GM23338 (cell line): ENCODE measurements around the gene GJC2. TPM values are rescaled to one million over a fixed set of nuclear protein-coding genes. Genes with fewer than 3 reads are reported as not detected.

Experiments
- ATAC-seq: fragments of 200-7000 bp; cut with Tn5 transposase; 3 replicates; pipeline ENCODE4 v1.9.1; 2020
- DNase-seq: peaks from one replicate; pipeline ENCODE4 v3.0.0-alpha.2; 2015; ENCODE audit warnings: low spot score
- H2AFZ ChIP-seq: fragments of 200-600 bp; sonication (generic); 2 replicates; pipeline ENCODE4 v1.8.0; 2016; ENCODE audit warnings: antibody characterized with exemption, mild to moderate bottlenecking, moderate library complexity
- H3F3A ChIP-seq: fragments of 200-600 bp; sonication (generic); replicated peaks from 2 replicates; pipeline ENCODE4 v1.8.0; 2017; ENCODE audit warnings: antibody characterized with exemption, mixed run types, low read depth
- H3K27ac ChIP-seq: fragments of 200-600 bp; sonication (generic); 2 replicates; pipeline ENCODE4 v1.6.1; 2016; ENCODE audit warnings: low read depth
- H3K27me3 ChIP-seq: fragments of 200-600 bp; sonication (generic); 2 replicates; pipeline ENCODE4 v1.8.0; 2016; ENCODE audit warnings: mild to moderate bottlenecking, mixed run types, moderate library complexity; ENCODE audit not compliant: insufficient read depth
- H3K36me3 ChIP-seq: fragments of 200-600 bp; sonication (generic); 2 replicates; pipeline ENCODE4 v1.8.0; 2016; ENCODE audit warnings: mild to moderate bottlenecking; ENCODE audit not compliant: insufficient read depth
- H3K4me1 ChIP-seq: fragments of 200-600 bp; sonication (generic); 2 replicates; pipeline ENCODE4 v1.8.0; 2016; ENCODE audit warnings: mild to moderate bottlenecking, moderate library complexity; ENCODE audit not compliant: insufficient read depth
- H3K4me2 ChIP-seq: fragments of 200-600 bp; sonication (generic); 2 replicates; pipeline ENCODE4 v1.7.1; 2017; ENCODE audit warnings: mixed run types
- H3K4me3 ChIP-seq: fragments of 200-600 bp; sonication (generic); 2 replicates; pipeline ENCODE4 v1.6.1; 2016; ENCODE audit warnings: mixed run types
- H3K79me2 ChIP-seq: fragments of 200-600 bp; sonication (generic); replicated peaks from 2 replicates; pipeline ENCODE4 v1.8.0; 2017; ENCODE audit warnings: mild to moderate bottlenecking; ENCODE audit not compliant: insufficient read depth
- H3K9me2 ChIP-seq: fragments of 200-600 bp; sonication (generic); 2 replicates; pipeline ENCODE4 v1.8.0; 2017; ENCODE audit not compliant: insufficient read depth
- H4K20me1 ChIP-seq: fragments of 200-600 bp; sonication (generic); replicated peaks from 2 replicates; pipeline ENCODE4 v1.8.0; 2017; ENCODE audit warnings: mild to moderate bottlenecking; ENCODE audit not compliant: insufficient read depth
- H3K27ac Mint-ChIP-seq: 2 replicates; pipeline ENCODE4 v1.8.0; 2020; ENCODE audit warnings: inconsistent platforms, mild to moderate bottlenecking, moderate library complexity, mixed read lengths
- H3K27me3 Mint-ChIP-seq: 3 replicates; pipeline ENCODE4 v1.8.0; 2022; ENCODE audit warnings: low read depth, mild to moderate bottlenecking, moderate library complexity, mixed read lengths, inconsistent platforms; ENCODE audit not compliant: insufficient read depth, poor library complexity
- H3K36me3 Mint-ChIP-seq: 3 replicates; pipeline ENCODE4 v1.8.0; 2021; ENCODE audit warnings: low read depth, mild to moderate bottlenecking, inconsistent platforms, moderate library complexity, mixed read lengths
- H3K4me1 Mint-ChIP-seq: 3 replicates; pipeline ENCODE4 v1.8.0; 2020; ENCODE audit warnings: mild to moderate bottlenecking, inconsistent platforms, mixed read lengths
- H3K4me3 Mint-ChIP-seq: 3 replicates; pipeline ENCODE4 v1.8.0; 2021; ENCODE audit warnings: moderate library complexity, mild to moderate bottlenecking, inconsistent platforms, mixed read lengths
- H3K9me3 Mint-ChIP-seq: 3 replicates; pipeline ENCODE4 v1.8.0; 2020; ENCODE audit warnings: moderate library complexity, mild to moderate bottlenecking, inconsistent platforms, mixed read lengths
- CREB1 ChIP-seq: fragments of 250-450 bp; sonication (Bioruptor Pico); IDR thresholded peaks from 2 replicates; pipeline ENCODE4 v1.5.0; 2020; ENCODE audit warnings: low read depth, mild to moderate bottlenecking, moderate library complexity
- EZH2 ChIP-seq: fragments of 200-600 bp; sonication (generic); IDR thresholded peaks from one replicate; pipeline ENCODE4 v1.8.0; 2017; ENCODE audit warnings: antibody characterized with exemption, mild to moderate bottlenecking, low read depth; ENCODE audit not compliant: unreplicated experiment
- EZH2phosphoT487 ChIP-seq: fragments of 200-600 bp; sonication (generic); IDR thresholded peaks from one replicate; pipeline ENCODE4 v1.8.1; 2018; ENCODE audit warnings: antibody characterized with exemption; ENCODE audit not compliant: unreplicated experiment
- JUNB ChIP-seq: IDR thresholded peaks from one replicate; pipeline ENCODE4 v1.6.1; 2016; ENCODE audit warnings: antibody characterized with exemption; ENCODE audit not compliant: unreplicated experiment
- NANOG ChIP-seq: IDR thresholded peaks from 2 replicates; pipeline ENCODE4 v1.6.1; 2016; ENCODE audit warnings: antibody characterized with exemption, borderline replicate concordance
- POLR2AphosphoS5 ChIP-seq: IDR thresholded peaks from 2 replicates; pipeline ENCODE4 v1.6.1; 2016; ENCODE audit warnings: antibody characterized with exemption, low read depth
- STAT1 ChIP-seq: IDR thresholded peaks from one replicate; pipeline ENCODE4 v1.6.1; 2016; ENCODE audit warnings: antibody characterized with exemption; ENCODE audit not compliant: unreplicated experiment
- ZNF114 ChIP-seq: fragments of 250-450 bp; sonication (Bioruptor Pico); IDR thresholded peaks from 2 replicates; pipeline ENCODE4 v1.5.0; 2020; ENCODE audit warnings: mild to moderate bottlenecking, moderate library complexity
- ZNF331 ChIP-seq: fragments of 250-450 bp; sonication (Bioruptor Pico); IDR thresholded peaks from 2 replicates; pipeline ENCODE4 v1.5.0; 2020; ENCODE audit warnings: low read depth, mild to moderate bottlenecking, moderate library complexity
- polyA plus RNA-seq: library from polyadenylated mRNA; unstranded; fragments of >200 nt; fragmentation: Nextera tagmentation; extraction: Ambion mirVana; gene quantifications from 2 replicates; pipeline ENCODE4 v1.2.1, GENCODE V29; 2016
- total RNA-seq: library from RNA; depleted of rRNA; stranded (reverse); fragments of >200 nt; shearing (Covaris generic); gene quantifications from 2 replicates; pipeline ENCODE4 v1.2.3, GENCODE V29; 2014
- TF ChIP-seq, protein P1 (sequence below): IDR thresholded peaks from one replicate; pipeline ENCODE4 v1.6.1; 2018; ENCODE audit warnings: antibody characterized with exemption; ENCODE audit not compliant: unreplicated experiment
- TF ChIP-seq, protein P2 (sequence below), 2 experiments: fragments of 200-600 bp in 1 of 2; sonication (generic) in 1 of 2; conservative IDR thresholded peaks; 2 replicates each; pipeline versions ENCODE4 v1.5.1 to v1.6.1; 2016 to 2017; ENCODE audit warnings: antibody characterized with exemption in 2 of 2, low read depth in 2 of 2, mild to moderate bottlenecking in 2 of 2, moderate library complexity in 1 of 2
- TF ChIP-seq, protein P3 (sequence below): IDR thresholded peaks from 2 replicates; pipeline ENCODE4 v1.6.1; 2016; ENCODE audit warnings: antibody characterized with exemption

Gene GJC2
- total and polyA plus RNA-seq, 2 experiments from 2014 or later, result 0.15 to 1.2 TPM

DNA sequence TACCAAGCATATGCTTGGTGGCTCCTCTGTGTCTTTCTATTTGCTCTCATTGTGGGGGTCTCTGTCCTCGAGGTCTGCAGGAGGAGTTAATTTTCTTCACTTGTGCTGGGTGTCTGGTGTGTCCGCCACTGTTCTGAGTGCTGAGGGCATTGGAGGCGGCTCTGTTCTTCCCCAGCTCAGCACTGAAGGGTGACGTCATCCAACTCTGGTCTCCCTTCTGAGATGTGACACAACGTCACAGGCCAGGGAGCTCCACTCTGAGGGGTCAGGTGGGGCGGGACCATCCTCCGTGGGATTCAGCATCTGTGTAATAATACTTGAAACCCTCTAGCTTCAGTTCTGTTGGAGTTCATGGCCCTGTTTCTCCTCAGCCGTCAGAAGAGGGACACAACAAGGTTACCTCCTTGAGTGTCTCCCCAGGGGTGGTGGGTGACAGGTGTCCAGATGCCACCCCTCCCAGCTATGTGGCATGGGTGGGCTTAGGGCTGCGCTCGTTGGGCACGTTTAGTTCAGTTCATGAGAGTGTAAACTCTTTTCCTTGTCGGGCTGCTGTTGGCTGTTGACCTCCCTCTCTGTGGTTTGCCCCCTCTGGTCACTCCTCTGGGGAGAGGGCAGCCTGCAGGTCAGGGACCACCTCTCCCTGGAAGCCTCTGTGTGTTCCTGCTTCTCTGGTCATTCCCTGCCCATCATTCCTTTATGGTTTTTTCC, 19.0 kb downstream of the GJC2 start (continued):
- TF ChIP-seq NANOG (no peak), ZNF114 (CRISPR knock-in tag) (no peak), CREB1 (CRISPR knock-in tag) (no peak), ZNF331 (CRISPR knock-in tag) (no peak), EZH2phosphoT487 (no peak), STAT1 (no peak), POLR2AphosphoS5 (no peak)
- TF ChIP-seq, protein P1, sequence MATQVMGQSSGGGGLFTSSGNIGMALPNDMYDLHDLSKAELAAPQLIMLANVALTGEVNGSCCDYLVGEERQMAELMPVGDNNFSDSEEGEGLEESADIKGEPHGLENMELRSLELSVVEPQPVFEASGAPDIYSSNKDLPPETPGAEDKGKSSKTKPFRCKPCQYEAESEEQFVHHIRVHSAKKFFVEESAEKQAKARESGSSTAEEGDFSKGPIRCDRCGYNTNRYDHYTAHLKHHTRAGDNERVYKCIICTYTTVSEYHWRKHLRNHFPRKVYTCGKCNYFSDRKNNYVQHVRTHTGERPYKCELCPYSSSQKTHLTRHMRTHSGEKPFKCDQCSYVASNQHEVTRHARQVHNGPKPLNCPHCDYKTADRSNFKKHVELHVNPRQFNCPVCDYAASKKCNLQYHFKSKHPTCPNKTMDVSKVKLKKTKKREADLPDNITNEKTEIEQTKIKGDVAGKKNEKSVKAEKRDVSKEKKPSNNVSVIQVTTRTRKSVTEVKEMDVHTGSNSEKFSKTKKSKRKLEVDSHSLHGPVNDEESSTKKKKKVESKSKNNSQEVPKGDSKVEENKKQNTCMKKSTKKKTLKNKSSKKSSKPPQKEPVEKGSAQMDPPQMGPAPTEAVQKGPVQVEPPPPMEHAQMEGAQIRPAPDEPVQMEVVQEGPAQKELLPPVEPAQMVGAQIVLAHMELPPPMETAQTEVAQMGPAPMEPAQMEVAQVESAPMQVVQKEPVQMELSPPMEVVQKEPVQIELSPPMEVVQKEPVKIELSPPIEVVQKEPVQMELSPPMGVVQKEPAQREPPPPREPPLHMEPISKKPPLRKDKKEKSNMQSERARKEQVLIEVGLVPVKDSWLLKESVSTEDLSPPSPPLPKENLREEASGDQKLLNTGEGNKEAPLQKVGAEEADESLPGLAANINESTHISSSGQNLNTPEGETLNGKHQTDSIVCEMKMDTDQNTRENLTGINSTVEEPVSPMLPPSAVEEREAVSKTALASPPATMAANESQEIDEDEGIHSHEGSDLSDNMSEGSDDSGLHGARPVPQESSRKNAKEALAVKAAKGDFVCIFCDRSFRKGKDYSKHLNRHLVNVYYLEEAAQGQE, result no peak
- TF ChIP-seq, protein P2, sequence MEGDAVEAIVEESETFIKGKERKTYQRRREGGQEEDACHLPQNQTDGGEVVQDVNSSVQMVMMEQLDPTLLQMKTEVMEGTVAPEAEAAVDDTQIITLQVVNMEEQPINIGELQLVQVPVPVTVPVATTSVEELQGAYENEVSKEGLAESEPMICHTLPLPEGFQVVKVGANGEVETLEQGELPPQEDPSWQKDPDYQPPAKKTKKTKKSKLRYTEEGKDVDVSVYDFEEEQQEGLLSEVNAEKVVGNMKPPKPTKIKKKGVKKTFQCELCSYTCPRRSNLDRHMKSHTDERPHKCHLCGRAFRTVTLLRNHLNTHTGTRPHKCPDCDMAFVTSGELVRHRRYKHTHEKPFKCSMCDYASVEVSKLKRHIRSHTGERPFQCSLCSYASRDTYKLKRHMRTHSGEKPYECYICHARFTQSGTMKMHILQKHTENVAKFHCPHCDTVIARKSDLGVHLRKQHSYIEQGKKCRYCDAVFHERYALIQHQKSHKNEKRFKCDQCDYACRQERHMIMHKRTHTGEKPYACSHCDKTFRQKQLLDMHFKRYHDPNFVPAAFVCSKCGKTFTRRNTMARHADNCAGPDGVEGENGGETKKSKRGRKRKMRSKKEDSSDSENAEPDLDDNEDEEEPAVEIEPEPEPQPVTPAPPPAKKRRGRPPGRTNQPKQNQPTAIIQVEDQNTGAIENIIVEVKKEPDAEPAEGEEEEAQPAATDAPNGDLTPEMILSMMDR (conservative IDR thresholded peaks at IDR 0.05; ENCODE audit: low read depth in 2 of 2), result no peak
- TF ChIP-seq, protein P3, sequence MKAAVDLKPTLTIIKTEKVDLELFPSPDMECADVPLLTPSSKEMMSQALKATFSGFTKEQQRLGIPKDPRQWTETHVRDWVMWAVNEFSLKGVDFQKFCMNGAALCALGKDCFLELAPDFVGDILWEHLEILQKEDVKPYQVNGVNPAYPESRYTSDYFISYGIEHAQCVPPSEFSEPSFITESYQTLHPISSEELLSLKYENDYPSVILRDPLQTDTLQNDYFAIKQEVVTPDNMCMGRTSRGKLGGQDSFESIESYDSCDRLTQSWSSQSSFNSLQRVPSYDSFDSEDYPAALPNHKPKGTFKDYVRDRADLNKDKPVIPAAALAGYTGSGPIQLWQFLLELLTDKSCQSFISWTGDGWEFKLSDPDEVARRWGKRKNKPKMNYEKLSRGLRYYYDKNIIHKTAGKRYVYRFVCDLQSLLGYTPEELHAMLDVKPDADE, result no peak

DNA sequence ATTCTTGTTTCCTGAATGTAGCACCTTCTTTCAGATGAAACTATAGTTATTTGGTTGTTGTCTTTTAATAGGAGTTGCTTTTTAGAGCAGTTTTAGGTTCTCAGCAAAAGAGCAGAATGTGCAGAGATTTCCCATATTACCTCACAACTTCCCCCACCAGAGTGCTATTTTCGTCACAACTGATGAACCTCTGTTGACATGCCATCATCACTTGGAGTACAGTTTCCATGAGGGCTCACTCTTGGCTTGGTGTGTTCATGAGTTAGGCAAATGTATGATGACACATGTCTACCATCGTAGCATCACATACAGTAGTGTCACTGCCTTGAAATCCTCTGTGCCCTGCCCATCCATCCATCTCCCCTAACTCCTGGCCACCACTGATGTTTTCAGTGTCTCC, 19.6 kb downstream of the GJC2 start:
- Histone ChIP-seq H3K27me3 (no peaks in the 10 kb centered on the region), H3K27ac (no peak overlapping the region), H2AFZ (no peak overlapping the region), H3K4me1 (no peaks in the 10 kb centered on the region; the same call in 1 of the 2 replicates), H3K4me3 (no peak overlapping the region), H3K79me2 (peaks cover 19% of the 10 kb centered on the region), H3K9me2 (no peaks in the 10 kb centered on the region), H3F3A (peaks cover 6% of the 10 kb centered on the region; the same call in 1 of the 2 replicates), H3K4me2 (no peak overlapping the region), H4K20me1 (no peaks in the 10 kb centered on the region; the same call in 1 of the 2 replicates), H3K36me3 (no peaks in the 10 kb centered on the region)
- H3K9me3 Mint-ChIP-seq, result no peaks in the 10 kb centered on the region; the same call in 2 of the 3 replicates
- peaks cover 6% of the 10 kb centered on the region; the same call in 2 of the 3 replicates for H3K4me1 Mint-ChIP-seq
- H3K4me3 Mint-ChIP-seq, result no peak overlapping the region
- ATAC-seq (no peak), DNase-seq (no peak)
- H3K36me3 Mint-ChIP-seq, result no peaks in the 10 kb centered on the region; the same call in 2 of the 3 replicates
- no peak overlapping the region for H3K27ac Mint-ChIP-seq
- H3K27me3 Mint-ChIP-seq, result peaks cover 3% of the 10 kb centered on the region
- TF ChIP-seq, protein P2 (conservative IDR thresholded peaks at IDR 0.05; ENCODE audit: low read depth in 2 of 2), result no peak
- TF ChIP-seq JUNB (no peak), NANOG (no peak), CREB1 (CRISPR knock-in tag) (no peak), EZH2phosphoT487 (no peak), EZH2 (no peak), ZNF331 (CRISPR knock-in tag) (no peak)
